ENCODE data around the gene SCGB1C2.

SCGB1C2 gene

GRCh38 chr17:182050-182751, 44.8 kb downstream of the SCGB1C2 start:
- TF ChIP-seq CTCF (IDR thresholded peaks at IDR 0.05), result no peak

- TF ChIP-seq CTCF (IDR thresholded peaks at IDR 0.05), result no peak
These were observed 45.7 kb downstream of the SCGB1C2 start for GRCh38 chr17:183021-183420.

- no peak for TF ChIP-seq CTCF (IDR thresholded peaks at IDR 0.05)
These were observed 48.2 kb downstream of the SCGB1C2 start for GRCh38 chr17:185445-186138.

GRCh38 chr17:187130-187529, 49.8 kb downstream of the SCGB1C2 start:
- no peak for TF ChIP-seq CTCF (IDR thresholded peaks at IDR 0.05)
